GM19239 (cell line): ENCODE results near the gene TTC34.
"Not testable (repeated sequence)": the region's sequence is repeated elsewhere in the genome, so short reads cannot be mapped to it uniquely, and the experiment has no call there.

Experiments
- DNase-seq: peaks from one replicate; pipeline ENCODE4 v3.0.0; 2011; ENCODE audit warnings: low spot score; ENCODE audit not compliant: insufficient read length
- FAIRE-seq: peaks from 2 replicates; lab custom pipeline; 2011; peaks lifted over from hg19 to GRCh38; lab: Jason Lieb, UNC

TTC34 gene

GRCh38 chr1:2799811-2800663, 1.5 kb downstream of the TTC34 start:
- DNase-seq: no peak
- no peak for FAIRE-seq

GRCh38 chr1:2798958-2799357, 2.5 kb downstream of the TTC34 start:
- not testable (repeated sequence) for FAIRE-seq, DNase-seq

GRCh38 chr1:2797741-2798016, 3.8 kb downstream of the TTC34 start:
- no peak for FAIRE-seq
- DNase-seq: no peak

GRCh38 chr1:2796890-2797740, 4.4 kb downstream of the TTC34 start:
- FAIRE-seq (no peak), DNase-seq (no peak)

GRCh38 chr1:2795926-2796325, 5.6 kb downstream of the TTC34 start:
- DNase-seq: no peak
- no peak for FAIRE-seq

GRCh38 chr1:2791027-2791760, 10.3 kb downstream of the TTC34 start:
- DNase-seq: no peak
- no peak for FAIRE-seq

- FAIRE-seq (no peak), DNase-seq (no peak)
Observed at GRCh38 chr1:2789986-2790581, 11.4 kb downstream of the TTC34 start.

GRCh38 chr1:2789164-2789985, 12.1 kb downstream of the TTC34 start:
- no peak for DNase-seq
- no peak for FAIRE-seq

GRCh38 chr1:2788506-2789163, 12.9 kb downstream of the TTC34 start:
- DNase-seq: no peak

GRCh38 chr1:2787163-2787911, 14.2 kb downstream of the TTC34 start:
- no peak for DNase-seq
- FAIRE-seq: no peak

More at GRCh38 chr1:2788506-2789163, 12.9 kb downstream of the TTC34 start:
- no peak for FAIRE-seq

- DNase-seq (peak; percentile 87), FAIRE-seq (peak; percentile 35)
Observed at GRCh38 chr1:2786329-2787162, 14.9 kb downstream of the TTC34 start.

- FAIRE-seq (no peak), DNase-seq (no peak)
Observed at GRCh38 chr1:2785631-2786328, 15.7 kb downstream of the TTC34 start.

- FAIRE-seq: no peak
- DNase-seq: no peak
Observed at GRCh38 chr1:2784854-2785630, 16.5 kb downstream of the TTC34 start.

GRCh38 chr1:2783435-2784397, 17.8 kb downstream of the TTC34 start:
- FAIRE-seq (no peak), DNase-seq (no peak)

GRCh38 chr1:2783069-2783434, 18.4 kb downstream of the TTC34 start:
- FAIRE-seq (no peak), DNase-seq (no peak)
